GM19438 (cell line): Measurements from ENCODE around the gene EYS.
"Not testable (repeated sequence)": the region's sequence is repeated elsewhere in the genome, so short reads cannot be mapped to it uniquely, and the experiment has no call there.

Experiments
- ATAC-seq: cut with Tn5 transposase; IDR thresholded peaks from one replicate; pipeline ENCODE4 v1.9.1; 2021; ENCODE audit warnings: low read depth; ENCODE audit not compliant: unreplicated experiment

The EYS gene

DNA sequence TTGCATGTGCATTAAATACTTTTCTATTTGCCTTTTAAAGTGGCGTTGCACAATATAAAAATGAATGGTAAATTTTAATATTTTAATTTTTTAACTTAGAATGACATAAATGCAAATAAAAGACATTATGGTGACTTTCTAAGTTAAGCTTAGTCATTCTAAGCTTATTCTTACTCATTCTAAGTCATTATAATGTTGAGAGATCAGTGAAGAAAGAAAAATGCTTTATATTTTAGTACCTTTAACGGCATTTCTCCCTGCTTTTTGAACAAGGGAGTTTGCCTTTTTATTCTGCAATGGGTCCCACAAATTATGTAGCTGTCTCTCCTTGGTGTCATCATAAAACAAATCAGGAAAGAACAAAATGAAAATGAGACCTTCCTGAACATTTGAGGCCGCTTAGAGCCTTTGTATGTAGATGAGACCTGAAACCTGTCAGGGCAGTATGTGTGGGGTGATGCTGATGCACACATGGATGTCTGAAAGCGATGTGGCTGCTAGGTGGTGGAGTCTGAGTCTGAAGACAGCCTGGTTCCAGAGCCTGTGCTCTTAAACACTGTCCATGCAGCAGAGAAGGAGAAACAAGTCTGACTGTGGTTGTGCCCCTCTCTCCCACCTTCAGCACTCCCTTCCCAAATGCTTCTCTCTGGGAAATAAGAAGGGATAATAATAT is 1913.4 kb downstream of the EYS start:
- no peak for ATAC-seq

DNA sequence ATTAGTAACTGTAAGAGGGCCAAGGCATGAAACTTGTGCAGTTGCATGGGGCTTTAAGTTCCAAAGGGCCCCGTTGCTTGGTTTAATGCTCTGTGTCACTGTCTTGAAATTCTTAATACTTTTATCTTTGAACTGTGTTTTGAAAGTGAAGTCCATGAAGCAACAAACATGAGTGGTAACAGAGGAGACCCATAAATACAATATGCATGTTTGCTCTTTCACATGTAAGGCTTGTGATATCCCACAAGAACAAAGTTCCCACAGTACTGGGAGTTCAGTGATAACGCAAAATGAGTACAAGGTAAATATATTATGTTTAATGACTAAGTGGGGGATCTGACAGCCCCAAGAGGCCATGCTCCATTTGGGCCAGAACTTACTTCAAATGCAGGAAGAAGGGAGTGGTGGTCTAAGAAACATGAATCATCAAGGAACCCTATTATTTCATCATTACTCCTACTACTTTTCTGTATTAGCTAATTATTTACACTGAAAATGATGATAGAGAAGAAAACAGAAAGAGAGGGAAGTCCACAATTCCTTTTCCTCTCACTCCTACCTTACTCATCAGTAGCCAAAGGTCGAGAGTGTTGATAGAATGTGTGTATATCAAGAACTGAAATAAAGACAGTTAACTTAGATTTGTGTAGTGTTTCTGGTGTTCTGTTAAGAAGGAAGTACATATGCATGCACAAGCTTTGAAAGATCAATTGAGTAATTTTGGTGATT is 1914.1 kb downstream of the EYS start:
- ATAC-seq = no peak

DNA sequence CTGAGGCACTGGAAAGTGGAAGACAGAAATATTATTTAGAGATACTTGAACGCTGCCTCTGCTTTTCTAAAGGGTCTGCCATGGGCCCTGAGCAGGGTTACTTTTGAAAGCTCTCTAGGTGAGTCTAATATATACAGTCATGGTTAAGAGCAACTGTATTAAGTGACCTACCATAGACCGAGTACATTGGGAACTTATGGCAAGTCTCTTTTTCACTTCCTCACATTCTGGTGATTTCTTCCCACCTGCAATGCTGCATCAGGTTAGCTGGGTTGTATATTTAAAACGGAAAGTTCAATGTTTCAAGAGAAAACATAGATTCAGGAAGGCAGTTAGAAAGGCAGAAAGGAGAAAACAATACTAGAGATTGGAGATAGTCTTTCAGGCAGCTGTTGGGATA is 1916.7 kb downstream of the EYS start:
- ATAC-seq = peak; percentile 64

DNA sequence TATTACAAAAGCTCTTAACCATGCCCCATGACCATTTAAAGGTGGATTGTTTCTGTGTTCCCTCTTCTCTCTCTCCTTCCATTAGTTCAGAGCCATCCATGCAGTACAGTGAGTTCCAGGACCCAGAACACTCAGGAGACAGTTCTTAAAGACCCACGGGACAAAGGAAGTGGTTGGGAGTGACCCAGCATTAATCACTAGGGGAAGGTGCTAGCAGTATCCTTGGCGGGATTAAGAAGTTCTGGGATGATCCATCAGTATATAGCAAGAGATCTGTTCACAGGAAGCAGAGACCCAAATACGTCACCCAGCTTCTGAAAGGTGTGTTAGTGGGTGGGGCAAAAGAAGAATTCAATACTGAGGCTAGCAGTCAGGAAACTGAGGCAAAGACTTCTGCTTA is 1917.3 kb downstream of the EYS start:
- no peak for ATAC-seq

DNA sequence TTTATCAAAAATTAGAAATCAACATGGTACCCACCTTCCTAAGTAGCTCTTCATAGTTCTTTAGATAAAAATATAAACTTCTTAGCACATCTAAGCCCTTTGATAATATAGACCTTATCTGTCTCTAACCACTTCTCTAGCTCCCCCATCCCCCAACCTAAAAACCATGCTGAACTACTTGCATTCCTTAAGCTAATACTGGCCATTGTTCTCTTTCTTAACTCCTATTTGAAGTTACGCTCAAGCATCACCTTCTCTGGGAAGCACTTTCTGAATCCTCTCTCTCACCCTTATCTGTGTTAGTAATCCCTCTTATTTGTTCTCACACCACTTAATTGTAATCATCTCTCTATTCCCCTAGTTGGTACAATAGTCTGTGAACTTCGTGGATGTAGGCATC is 1918.5 kb downstream of the EYS start:
- ATAC-seq = no peak

DNA sequence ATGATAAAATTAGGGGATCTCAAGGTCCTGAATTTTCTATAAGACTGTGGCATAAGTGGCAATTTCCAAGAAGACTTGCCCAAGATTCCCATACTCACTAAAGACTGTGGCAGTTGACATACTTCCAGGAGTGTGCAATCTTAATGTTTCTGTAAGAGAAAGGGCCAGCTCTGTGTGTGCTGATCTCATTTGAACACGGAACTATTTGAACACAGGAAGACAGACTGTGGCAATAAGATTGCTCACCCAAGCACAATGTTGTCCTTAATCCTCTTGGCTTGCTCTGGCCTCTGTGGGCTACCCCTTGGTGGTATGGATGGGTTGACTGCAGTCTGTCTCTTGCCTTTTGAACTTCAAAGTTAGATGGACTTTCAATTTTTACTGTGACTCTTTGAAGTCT is 1920.0 kb downstream of the EYS start:
- no peak for ATAC-seq

DNA sequence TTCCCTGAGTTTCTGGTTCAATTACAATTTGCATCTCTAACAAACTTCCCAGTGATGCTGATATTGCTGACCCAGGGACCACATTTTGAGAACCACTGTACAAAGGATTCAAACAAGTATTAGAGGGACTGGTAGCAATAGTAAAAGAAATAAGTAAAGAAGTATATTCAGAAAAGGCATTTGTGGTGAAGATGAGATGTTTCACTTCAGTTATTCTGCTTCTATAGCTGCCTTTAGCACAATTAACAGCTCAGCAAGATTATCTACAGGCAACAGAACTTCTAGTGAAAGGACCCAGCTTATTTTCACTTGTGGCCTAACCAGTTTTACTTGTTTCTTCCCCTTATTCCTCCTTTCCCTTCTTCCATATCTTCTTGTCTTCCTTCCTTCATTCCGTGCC is 1922.0 kb downstream of the EYS start:
- ATAC-seq = no peak

DNA sequence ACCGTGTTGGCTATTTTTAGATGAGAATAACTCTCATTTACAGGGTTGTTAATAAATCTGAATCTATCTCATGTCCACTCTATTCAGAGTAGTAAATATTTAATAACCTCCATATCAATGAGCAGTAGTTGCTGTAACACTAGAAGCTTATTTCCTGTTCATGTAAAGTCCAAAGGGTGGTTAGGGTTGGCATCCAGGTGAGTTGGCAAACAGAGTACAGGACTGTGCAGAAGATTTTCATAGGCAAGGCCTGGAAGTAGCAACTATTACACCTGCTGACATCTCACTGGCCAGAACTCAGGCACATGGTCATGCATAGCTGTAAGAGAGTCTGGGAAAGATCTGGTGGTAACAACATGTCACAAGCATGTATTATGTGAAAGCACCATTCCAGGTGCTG is 1923.9 kb downstream of the EYS start:
- no peak for ATAC-seq

DNA sequence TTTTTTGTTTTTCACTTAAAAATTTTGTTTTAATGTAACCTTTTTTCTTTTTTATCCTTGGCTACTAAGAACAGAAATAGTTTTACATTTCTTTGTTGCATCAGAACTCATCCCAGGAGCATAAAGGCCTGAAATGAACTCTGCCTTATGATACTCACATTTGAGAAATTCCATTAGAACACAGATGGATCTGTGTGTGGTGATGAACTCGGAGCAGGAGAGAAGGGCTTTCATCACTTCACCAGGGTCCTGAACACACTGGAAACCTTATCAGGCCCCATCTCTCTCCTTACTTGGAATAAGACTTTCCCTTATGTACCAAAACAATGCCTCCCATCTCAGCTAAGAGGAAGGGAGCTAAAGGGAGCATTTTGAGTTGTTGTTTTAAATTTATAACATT is 1932.1 kb downstream of the EYS start:
- no peak for ATAC-seq

DNA sequence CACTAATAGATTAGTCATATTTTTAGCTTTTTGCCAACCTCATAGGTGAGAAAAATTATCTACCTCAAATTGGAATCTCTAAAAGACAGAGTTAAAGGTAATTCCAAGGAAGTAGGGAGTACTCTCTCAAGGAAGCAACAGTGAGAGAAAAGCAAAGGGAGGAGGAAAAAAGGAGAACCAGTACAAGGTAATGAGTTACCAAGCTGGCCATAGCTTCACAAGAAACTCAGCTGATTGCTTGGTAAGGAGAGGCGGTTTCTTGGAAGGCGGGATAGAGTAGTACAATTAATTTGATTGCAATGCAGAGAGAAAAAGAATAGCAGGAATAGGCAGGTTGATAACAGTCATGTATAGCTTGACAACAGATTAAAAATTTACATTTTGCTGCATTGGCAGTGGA is 1933.8 kb downstream of the EYS start:
- no peak for ATAC-seq

DNA sequence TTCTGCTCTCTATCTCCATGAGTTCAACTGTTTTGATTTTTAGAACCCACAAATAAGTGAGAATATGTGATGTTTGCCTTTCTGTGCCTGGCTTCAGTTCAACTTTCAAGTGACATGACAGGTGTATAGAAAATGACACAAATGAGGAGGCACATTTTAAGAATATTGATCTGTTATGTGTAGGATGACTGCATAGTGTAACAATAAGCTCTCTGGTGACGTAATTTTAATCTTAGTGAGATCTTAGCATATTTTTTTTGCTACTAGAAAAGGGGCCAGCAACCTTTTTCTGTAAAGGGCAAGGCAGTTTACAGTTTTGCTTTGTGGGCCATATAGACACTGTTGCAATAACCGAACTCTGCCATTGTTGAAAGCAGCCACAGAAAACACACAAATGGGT is 1941.2 kb downstream of the EYS start:
- no peak for ATAC-seq

DNA sequence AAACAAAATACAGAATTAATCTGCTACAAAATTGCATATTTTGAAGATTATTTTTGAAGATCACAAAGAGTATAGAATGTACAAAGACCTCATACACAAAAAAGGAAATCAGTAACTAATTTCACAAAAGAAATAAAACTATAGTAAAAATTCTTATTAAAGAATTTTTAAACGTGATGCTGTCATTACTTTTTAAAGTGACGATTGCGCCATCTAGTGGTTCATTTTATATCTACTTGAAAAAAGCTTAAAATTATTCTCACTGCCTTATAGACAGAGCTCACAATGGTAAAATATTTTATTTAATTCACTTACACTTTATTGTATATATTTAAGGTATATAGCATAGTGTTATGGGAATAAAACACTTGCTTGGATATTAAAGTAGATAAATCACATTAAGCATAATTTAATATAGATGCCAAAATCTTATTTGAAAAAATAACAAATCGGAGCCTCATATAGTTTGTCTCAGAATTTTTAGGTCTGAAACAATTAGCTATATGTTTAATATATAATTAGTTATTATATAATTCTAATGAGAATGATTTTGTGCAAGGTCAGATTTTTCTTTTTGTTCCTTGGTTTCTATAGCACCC is 1942.6 kb downstream of the EYS start:
- no peak for ATAC-seq

DNA sequence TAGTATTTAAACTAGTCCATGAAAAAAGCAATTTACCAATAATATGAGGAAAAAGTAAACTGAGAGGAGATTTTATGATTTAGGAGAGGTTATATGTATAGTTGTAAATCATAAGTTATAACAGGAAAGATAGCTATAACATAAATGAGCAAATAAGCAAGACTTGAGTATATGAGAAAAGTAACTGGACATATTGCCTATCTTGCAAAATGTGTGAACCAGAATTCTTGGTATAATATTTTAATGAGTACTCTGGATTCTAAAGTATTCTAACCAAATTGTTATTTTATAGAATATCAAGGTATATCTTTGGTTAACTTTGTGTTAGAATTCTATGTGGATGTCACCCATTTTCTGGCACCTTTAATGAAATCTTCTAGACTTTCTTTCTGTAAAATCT is 1946.8 kb downstream of the EYS start:
- no peak for ATAC-seq

DNA sequence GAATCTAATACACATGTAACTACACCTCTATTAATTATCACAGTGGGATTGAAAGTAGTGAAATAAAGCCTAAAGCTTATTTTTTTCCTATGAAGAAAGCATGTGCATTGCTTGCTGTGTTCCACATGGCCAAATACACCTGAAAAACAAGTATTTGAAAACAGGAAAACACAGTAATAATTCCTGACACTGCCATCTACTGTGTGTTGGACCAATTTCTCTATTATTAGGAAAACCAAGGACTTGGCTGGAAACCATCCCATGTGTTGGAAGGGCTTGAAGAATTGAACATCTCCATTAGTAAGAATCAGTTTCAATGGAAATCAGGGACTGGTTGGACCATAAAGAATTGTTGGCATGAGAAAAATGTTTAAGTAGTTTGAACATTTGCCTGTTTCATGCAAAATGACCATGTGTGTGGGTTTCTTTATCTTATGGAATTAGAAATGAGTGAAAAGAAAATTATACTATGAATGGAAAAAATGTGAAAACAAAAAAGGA is 1947.4 kb downstream of the EYS start:
- no peak for ATAC-seq

DNA sequence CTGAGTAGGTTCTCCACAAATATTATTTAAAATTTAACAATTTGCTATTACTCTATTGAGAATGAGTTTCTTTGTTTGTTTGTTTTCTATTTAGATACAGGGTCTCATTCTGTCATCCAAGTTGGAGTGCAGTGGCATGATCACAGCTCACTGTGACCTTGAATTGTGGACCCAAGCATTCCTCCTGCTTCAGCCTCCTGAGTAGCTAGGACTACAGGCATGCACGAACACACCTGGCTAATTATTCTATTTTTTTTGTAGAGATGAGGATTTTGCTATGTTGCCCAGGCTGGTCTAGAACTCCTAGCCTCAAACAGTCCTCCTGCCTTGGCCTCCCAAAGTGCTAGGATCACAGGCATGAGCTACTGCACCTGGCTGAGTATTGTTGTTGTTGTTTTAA is 1949.2 kb downstream of the EYS start:
- no peak for ATAC-seq

DNA sequence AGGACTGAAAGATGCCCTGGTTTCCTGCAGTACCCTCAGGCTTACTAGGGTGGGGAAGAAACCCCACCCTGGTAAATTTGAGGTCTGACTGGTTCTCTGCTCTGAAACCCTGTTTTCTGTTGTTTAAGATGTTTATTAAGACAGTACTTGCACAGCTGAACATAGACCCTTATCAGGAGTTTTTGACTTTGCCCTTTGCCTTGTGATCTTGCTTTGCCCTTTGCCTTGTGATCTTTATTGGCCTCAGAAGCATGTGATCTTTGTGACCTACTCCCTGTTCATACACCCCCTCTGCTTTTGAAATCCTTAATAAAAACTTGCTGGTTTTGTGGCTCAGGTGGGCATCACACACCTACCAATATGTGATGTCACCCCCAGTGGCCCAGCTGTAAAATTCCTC is 1949.8 kb downstream of the EYS start:
- ATAC-seq = not testable (repeated sequence)

DNA sequence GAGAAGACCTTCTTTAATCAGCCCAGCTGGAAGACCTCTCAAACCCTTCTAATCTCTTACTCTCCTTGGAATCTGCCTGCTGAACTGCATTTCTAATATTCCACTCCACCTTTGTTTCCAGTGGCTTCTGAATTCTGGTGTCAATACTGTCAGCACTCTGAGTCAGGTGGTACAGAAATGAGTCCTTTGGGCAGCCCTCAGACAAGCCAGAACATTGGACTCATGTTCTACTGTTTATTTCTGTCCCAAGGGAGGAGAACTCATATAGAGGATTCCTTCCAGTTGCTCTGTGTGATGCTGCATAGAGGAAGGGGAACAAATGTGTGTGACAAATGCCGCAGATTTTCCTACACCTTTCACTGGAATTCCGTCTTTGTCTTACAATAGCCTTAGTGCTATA is 1956.6 kb downstream of the EYS start:
- ATAC-seq = no peak

DNA sequence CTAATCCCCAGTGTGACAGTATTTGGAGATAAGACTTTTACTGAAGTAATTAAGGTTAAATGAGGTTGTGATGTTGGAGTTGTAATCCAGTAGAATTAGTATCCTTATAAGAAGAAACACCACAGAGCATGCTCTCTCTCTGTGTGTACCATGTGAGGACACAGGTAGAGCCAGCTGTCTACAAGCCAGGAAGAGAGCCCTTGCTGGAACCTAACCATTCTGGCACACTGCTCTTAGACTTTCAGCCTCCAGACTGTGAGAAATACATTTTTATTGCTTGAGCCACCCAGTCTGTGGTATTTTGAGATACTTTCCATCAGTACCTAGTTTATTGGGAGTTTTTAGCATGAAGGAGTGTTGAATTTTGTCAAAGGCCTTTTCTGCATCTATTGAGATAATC is 1961.2 kb downstream of the EYS start:
- no peak for ATAC-seq

DNA sequence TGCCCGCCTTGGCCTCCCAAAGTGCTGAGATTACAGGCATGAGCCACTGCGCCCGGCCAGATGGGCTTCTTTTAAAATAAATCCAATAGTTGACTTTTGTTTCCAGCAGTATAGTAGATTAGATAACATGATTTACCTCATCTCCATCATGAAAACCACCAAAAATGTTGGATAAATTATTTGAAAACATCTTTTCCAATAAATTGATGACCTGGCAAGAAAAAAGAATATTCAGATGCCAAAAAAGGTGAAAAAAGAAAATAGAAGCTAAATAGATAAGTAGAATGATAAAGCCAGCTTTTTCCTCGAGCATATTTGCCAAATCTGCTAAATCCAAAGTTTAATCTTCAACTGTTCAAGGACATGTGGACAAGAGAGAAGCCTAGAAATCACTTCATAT is 1962.2 kb downstream of the EYS start:
- no peak for ATAC-seq

DNA sequence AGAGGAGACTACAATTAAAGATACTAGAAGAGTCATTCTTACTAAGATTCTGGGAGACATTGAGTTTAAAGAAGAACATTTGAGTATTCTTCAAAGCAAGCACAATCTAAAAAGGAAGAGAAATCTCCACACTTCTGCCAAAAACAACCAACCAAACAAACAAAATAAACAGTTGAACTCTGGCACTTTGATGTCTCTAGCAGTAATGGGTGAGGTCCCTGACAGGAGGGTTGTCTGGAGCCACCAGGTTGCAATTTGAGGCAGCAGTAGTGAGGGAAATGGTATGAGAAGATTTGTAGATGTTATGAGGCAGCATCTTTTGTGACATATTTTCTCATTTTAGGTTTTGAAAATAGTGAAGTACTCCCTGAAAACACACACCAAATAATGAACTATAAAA is 1963.3 kb downstream of the EYS start:
- ATAC-seq = no peak

DNA sequence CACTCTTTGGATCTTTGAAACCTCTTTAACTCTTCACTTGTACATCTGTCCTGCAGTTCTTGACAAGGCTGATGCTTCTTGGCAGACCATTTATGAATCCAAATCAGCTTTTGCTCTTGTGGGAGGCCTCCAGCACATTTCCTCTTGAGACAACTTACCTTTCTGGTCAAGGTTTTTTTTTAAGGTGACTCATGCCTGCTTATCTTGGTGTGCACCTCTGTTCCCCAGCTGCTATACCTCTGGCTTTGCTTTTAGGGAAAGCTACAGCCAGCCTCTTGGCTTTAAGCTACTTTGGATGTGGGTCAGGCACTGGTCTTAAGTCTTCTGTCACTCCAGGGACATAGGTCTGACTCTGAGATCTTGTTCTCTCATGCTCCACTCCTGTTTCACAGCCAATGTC is 1965.0 kb downstream of the EYS start:
- no peak for ATAC-seq

DNA sequence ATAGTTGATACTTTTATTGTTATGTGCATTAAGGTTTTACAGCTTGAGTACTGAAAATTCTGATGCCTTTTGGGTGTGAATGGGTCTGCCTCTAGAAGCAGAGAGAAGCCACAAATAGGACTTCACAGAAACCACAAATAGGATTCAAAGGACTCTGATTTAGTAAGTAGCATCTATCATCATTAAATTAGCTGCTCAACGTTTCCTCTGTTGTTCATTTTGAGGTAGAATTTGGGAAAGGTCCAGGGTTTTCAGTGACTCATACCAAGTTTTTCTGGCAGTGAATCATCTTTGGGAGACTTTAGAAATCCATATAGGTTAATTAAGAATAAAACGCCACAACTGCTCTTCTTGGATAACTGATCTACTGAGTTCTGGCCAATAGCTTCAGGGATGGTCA is 1966.3 kb downstream of the EYS start:
- no peak for ATAC-seq
